Dermis blood vessel endothelial cell (primary cell): Measurements from ENCODE around the gene MOGAT2. TPM values are rescaled to one million over a fixed set of nuclear protein-coding genes. Genes with fewer than 3 reads are reported as not detected.

Experiments
- DNase-seq: peaks from one replicate; pipeline ENCODE4 v3.0.0; 2010
- total RNA-seq: library from RNA; depleted of rRNA; stranded (reverse); fragments of >200 nt; gene quantifications from 2 replicates; pipeline ENCODE4 v1.2.3, GENCODE V29; 2014

MOGAT2 gene
- total RNA-seq, 1 donor from 2014 or later: not detected

DNA sequence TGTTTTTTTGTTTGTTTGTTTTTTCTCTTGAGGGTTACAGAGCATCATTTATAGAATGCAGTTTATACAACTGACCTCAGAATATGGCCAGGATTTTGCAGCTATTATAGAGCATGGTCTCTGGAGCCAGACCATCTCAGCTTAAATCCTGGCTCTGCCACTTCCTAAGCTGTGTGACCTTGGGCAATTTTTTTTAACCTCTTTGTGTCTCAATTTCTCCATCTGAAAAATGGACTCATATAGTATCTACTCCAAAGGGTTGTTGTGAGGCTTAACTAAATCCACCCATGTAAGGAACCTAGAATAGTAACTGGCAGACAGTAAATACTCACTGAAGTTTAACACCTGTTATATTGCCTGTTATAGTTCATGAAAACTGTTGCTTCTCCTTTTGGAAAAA, 42.6 kb downstream of the MOGAT2 start:
- no peak for DNase-seq

DNA sequence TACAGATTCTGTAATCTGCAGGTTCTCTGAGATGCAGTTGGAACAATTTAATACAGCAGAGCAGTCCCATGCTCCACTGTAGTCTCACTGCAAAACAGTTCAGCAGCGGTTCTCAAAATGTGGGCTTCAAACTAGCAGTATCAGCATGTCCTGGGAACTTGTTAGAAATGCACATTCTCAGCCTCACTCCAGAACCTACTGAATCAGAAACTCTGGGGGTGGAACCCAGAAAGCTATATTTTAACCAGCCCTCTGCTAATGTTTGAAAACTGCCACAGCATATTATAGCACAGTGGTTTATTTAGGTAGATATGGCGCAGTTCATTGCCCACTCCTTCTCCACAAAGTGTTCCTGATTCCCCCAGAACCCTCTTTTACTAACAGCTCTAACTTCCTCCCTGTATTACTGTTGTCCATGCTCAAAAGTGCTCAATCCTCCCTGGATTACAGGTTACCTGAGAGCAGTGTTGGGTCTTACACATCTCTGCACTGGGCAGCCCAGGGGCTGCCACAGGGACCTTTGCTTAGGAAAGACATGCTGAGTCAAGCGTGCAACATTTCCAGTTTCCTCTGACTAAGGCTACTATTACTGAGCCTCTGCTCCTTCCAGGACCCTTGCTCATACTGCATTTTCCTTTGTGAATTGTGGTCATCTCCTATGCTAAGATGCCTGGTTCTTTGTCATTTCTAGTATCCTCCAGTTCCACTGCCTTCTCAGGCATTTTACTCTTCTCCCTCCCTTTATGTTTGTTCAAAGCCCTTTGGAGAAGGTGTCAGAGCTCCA, 43.3 kb downstream of the MOGAT2 start:
- DNase-seq: peak; percentile 54

DNA sequence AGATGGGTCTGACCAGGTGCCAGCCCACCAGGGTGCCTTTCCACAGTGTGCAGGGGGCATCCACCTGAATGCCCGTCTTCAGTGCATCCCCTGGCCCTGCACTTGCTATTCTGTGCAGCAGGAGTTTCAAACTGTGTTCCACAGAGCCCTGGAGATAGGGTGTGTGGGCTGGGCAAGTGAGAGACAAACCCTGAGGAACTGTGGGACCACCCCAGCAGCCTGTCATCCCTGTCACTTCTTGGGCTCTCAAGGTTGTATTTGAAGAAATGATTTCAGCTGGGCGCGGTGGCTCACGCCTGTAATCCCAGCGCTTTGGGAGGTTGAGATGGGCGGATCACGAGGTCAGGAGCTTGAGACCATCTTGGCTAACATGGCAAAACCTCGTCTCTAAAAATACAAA, 44.5 kb downstream of the MOGAT2 start:
- DNase-seq: no peak

DNA sequence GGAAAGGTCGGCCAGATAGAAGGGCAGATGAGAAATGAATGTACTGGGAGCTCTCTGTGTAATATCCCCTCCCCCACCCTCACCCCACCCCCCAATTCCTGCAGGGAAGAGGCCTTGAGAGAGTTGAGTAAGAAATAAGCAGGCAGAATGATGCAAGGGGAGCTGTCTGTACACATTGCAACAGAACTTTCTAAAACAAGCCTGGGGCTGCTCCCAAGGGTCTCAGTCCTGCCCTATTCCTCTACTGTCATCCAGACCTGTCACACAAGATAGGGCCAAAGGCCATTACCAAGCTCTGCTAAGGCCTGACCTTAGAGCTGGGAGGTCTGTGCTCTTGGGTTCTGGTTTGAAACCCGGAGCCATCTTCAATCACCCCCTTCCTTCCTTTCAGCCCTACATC, 45.2 kb downstream of the MOGAT2 start:
- DNase-seq: no peak

- DNase-seq: no peak
Measured at GRCh38 chr11:75763846-75764245, 46.2 kb downstream of the MOGAT2 start.

- DNase-seq: no peak
Measured at GRCh38 chr11:75765116-75765515, 47.5 kb downstream of the MOGAT2 start.

DNA sequence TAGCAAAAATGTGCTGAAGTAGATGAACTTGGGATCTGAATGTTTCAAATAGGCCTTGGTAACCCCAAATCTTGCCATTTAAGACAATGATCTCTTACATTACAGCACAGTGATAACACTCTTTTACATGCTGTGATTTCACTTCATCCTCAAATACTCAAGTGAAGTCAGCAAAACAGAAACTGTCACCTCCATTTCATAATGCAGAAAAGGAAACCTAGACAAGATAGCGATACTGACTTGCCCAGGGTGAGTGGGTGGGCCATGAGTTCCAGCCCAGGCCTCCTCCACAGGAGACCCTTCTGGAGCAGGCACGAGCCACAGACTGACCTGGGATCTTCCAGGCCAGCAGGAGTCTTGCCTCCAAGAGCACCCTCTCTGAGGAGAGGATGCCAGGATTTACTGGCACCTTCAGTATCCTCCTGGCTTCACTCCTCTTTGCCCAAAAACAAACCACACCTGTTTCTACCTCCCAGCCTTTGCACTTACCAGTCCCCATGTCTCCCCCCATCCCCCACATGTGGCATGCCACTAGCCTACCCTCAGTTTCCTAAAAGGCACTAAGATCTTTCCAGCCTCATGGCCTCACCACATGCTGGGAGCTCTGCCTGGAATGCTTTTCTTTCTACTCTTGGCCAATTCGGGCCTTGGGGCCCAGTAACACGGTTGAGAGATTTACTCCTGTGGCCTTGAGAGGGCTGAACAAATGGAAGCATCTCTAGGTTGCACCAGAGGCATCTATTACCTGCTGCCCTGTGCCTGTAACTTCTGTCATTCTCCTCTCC, 49.0 kb downstream of the MOGAT2 start:
- DNase-seq: no peak

GRCh38 chr11:75767228-75767572, 49.6 kb downstream of the MOGAT2 start:
- DNase-seq: no peak

GRCh38 chr11:75767793-75768111, 50.1 kb downstream of the MOGAT2 start:
- DNase-seq: no peak

GRCh38 chr11:75768112-75768908, 50.7 kb downstream of the MOGAT2 start, which contains the start of gene DGAT2:
Gene DGAT2, plus strand, starts transcription at chr11:75768778. Its CDS starts 214 bp downstream, at chr11:75768992.
- peak; percentile 77 for DNase-seq

- no peak for DNase-seq
Measured at GRCh38 chr11:75768909-75769771, 51.5 kb downstream of the MOGAT2 start.

DNA sequence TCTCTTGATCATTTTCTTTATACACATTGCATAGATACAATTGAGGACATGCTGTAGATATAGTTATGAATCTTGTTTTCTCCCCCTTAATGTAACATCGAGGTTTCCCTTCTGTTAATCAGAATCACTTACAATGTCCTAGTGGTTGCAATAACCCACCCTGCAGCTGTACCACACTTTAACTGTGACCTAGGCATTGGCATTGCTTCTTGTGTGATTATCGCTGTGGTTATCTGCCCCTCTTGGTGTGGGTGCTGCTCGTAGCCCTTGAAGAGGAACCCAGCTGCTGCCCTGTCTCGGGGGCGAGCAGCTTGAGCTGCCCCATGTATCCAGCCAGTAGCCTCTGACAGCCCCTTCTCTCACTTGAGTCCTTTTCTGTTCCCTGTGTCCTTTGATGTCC, 52.5 kb downstream of the MOGAT2 start:
- no peak for DNase-seq

GRCh38 chr11:75771646-75772410, 54.2 kb downstream of the MOGAT2 start:
- no peak for DNase-seq

DNA sequence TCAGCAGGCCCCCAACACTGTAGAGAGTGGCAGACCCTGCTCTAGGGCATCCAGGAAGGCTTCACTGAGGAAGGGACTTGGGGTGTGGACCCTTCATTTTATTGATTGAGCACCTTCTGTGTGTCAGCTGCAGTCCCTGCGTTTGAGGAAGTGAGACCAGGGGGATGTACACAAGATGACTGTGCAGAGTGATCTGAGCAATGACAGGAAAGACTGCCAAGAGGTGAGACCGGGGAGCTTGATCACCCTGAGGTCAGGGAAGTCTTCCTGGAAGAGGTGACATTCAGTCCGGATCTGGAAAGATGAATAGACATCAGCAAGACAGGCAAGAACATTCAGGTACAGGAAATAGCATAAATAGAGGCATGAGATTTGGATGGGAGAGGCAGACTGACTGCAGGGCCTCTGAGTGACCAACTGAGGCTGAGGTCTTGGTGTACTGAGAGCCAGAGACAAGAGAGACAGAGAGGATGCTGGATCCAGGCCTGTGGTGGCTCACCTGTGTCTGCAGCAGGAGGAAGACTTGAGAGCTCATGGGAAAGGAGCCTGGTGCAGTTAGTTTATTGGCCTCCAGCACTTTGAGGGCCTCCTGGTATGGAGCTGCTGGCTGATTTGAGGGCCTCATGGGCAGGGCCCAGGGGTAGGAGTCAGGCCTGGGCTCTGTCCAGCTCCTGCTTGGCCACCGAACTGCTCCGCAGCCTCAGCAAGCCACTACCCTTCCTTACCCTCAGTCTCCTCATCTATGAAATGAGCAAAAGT, 56.1 kb downstream of the MOGAT2 start:
- DNase-seq: no peak

- DNase-seq: no peak
Measured at GRCh38 chr11:75775056-75775455, 57.4 kb downstream of the MOGAT2 start.

DNA sequence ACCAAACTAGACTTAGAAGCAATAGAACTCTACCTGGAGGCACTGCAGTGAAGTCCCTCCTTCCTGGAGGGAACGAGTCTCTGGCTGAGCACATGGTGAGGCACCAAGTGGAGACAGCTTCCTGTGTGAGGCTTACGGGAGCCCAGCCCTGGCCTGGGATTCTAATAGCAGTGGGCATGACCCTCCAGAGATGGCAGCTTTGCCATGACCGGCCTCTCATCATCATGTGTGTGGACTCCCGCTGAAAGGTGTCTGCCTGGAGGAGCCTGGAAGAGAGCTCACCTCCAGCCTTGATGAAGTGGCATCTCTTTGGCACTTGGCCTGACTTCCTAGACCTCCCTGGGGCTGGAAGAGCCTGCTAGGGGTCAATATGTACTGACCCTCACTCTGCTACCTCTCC, 58.9 kb downstream of the MOGAT2 start:
- no peak for DNase-seq

- DNase-seq: peak; percentile 46
Measured at GRCh38 chr11:75777461-75778110, 59.9 kb downstream of the MOGAT2 start.

DNA sequence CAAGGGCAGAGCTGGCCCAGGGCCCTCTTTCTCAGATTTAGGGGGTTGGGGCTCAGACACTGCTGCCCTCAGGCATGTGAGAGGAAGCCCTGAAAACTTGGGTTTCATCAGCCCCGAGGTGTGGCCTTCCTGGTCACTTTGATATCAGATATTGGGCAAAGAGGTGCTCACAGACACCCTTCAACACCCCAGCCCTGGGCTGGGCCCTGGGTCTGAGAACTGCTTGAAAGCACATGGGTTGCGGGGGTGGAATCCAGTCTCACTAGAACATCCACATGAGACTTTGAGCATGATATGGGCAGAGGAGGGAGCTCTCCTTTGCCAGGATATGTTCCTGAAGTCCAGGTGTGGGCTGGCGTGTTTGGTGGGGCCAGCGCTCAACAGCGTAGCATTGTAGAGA, 61.3 kb downstream of the MOGAT2 start:
- DNase-seq: no peak

- no peak for DNase-seq
Measured at GRCh38 chr11:75779960-75780359, 62.3 kb downstream of the MOGAT2 start.

GRCh38 chr11:75780888-75781287, 63.2 kb downstream of the MOGAT2 start:
- no peak for DNase-seq
